Right lobe of liver (tissue), 6 donors: ENCODE measurements around the gene DYNC2I2. TPM values are rescaled to one million over a fixed set of nuclear protein-coding genes. Genes with fewer than 3 reads are reported as not detected.
A peak's percentile ranks its signal among the peaks of the same experiment; 100 is the strongest.
"Not testable (repeated sequence)": the region's sequence is repeated elsewhere in the genome, so short reads cannot be mapped to it uniquely, and the experiment has no call there.

Experiments used
- ATAC-seq, 4 donors: fragments of 200-7000 bp; cut with Tn5 transposase; one replicate each; pipeline ENCODE4 v1.9.1; 2020; ENCODE audit warnings: mild to moderate bottlenecking in 4 of 4, moderate library complexity in 4 of 4
- DNase-seq, 3 donors: peaks; one replicate each; pipeline ENCODE4 v3.0.0-alpha.2; 2020
- H3K27ac ChIP-seq, 3 donors: fragments of 200-600 bp; one replicate each; pipeline ENCODE4 v1.8.0; 2022
- H3K27me3 ChIP-seq, 2 donors: fragments of 200-600 bp; one replicate each; pipeline ENCODE4 v1.8.0; 2022
- H3K36me3 ChIP-seq, 4 donors: fragments of 200-600 bp; sonication (generic) in 1 of 4; one replicate each; pipeline versions ENCODE4 v1.5.1 to v1.8.0; 2017 to 2022; ENCODE audit warnings: control low read depth in 1 of 4
- H3K4me1 ChIP-seq, 4 donors: fragments of 200-600 bp; sonication (generic) in 1 of 4; one replicate each; pipeline versions ENCODE4 v1.5.1 to v1.8.0; 2017 to 2022; ENCODE audit warnings: control low read depth in 1 of 4
- H3K4me3 ChIP-seq, 3 donors: fragments of 200-600 bp; one replicate each; pipeline ENCODE4 v1.8.0; 2022
- H3K9me3 ChIP-seq, 4 donors: fragments of 200-600 bp; sonication (generic) in 1 of 4; one replicate each; pipeline versions ENCODE4 v1.5.1 to v1.8.0; 2017 to 2022; ENCODE audit warnings: control low read depth in 1 of 4
- POLR2A ChIP-seq: fragments of 450-650 bp; IDR thresholded peaks from one replicate; pipeline ENCODE4 v1.6.1; 2017; ENCODE audit warnings: antibody characterized with exemption, mild to moderate bottlenecking
- WGBS: methylation state at CpG from one replicate; pipeline ENCODE4 v1.1.6; 2018; ENCODE audit warnings: low coverage, low lambda C conversion rate; ENCODE audit not compliant: insufficient coverage; ENCODE audit errors: missing lambda C conversion rate; 5-methylcytosine and 5-hydroxymethylcytosine counted together
- intact Hi-C, 2 donors: fragments of 100-400 bp; cut with DNase I; formaldehyde crosslinking; loops; one replicate each; pipeline versions ENCODE4 v1.11.2 to v1.14.1; 2022
- total RNA-seq, 6 experiments: library from RNA; depleted of rRNA in 2 of 6; stranded (reverse); fragments of >200 nt in 2 of 6; fragmentation: NEBNext Ultra II Directional in 3 of 6; extraction: Animal tissue kit (Norgen Biotek cat#: 25700) in 3 of 6; gene quantifications; one replicate each; pipeline versions ENCODE4 v1.1.0 to v1.2.4, GENCODE V29; 2016 to 2023
- TF ChIP-seq, protein P1 (sequence below), 4 donors: fragments of 200-600 bp in 3 of 4; fragments of 450-650 bp in 1 of 4; IDR thresholded peaks; one replicate each; pipeline versions ENCODE4 v1.5.1 to v1.8.0; 2016 to 2022; ENCODE audit warnings: antibody characterized with exemption in 4 of 4, mild to moderate bottlenecking in 2 of 4
- donor health status: DM: no; HTN: yes; CAD: no.
- donor health status: DM: no; HTN: no; CAD: no.
- donor health status: DM: no; HTN: no; CAD: no.
- donor health status: DM: no; HTN: yes; CAD: no.
- donor health status: DM: no; HTN: yes; CAD: no.

Gene DYNC2I2
- total RNA-seq, 6 experiments from 2014 or later = 11.8 to 23.9 (median 18.8) TPM

DNA sequence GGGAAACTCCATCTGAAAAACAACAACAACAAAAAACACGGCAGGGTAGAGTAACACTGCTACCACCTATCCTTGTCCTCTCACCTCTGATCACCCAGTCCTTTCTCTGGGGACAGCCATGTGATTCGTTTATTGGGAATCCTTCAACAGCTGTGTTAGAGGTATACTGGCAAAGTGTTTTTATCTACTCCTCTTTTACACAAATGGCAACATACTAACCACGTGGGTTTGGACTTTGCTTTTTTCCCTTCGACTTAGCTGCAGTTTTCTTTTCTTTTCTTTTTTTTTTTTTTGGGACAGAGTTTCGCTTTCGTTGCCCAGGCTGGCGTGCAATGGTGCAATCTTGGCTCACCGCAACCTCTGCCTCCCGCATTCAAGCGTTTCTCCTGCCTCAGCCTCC is 21.1 kb upstream of the DYNC2I2 start:
- 25% methylated on average over 10 of the region's 10 CpGs for WGBS

DNA sequence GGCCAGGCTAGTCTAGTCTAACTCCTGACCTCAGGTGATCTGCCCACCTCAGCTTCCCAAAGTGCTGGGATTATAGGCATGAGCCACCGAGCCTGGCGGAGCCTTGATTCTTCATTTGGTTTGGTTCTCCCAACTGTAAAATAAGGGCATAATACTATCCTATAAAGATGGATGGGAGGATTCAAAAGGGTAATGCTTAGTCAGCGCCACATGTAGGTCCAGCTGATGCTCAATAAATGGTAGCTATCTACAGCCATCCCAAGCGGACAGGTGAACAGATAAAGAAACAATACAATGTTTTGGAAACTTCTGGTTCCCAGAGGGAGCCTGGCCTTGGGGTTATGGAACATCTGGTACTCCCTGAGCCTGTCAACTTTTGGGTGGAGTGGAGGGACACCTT is 18.7 kb upstream of the DYNC2I2 start:
- ATAC-seq = no peak
- intact Hi-C loops = no loop called here
- Histone ChIP-seq H3K27ac (no peak overlapping the region), H3K4me1 (no peaks in the 10 kb centered on the region), H3K27me3 (no peaks in the 10 kb centered on the region), H3K9me3 (no peaks in the 10 kb centered on the region), H3K4me3 (no peak overlapping the region), H3K36me3 (no peaks in the 10 kb centered on the region)
- TF ChIP-seq POLR2A = no peak
- TF ChIP-seq, protein P1, sequence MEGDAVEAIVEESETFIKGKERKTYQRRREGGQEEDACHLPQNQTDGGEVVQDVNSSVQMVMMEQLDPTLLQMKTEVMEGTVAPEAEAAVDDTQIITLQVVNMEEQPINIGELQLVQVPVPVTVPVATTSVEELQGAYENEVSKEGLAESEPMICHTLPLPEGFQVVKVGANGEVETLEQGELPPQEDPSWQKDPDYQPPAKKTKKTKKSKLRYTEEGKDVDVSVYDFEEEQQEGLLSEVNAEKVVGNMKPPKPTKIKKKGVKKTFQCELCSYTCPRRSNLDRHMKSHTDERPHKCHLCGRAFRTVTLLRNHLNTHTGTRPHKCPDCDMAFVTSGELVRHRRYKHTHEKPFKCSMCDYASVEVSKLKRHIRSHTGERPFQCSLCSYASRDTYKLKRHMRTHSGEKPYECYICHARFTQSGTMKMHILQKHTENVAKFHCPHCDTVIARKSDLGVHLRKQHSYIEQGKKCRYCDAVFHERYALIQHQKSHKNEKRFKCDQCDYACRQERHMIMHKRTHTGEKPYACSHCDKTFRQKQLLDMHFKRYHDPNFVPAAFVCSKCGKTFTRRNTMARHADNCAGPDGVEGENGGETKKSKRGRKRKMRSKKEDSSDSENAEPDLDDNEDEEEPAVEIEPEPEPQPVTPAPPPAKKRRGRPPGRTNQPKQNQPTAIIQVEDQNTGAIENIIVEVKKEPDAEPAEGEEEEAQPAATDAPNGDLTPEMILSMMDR (IDR thresholded peaks at IDR 0.05) = no peak
- DNase-seq = peak in 1 of 3 donors; percentile 7
- WGBS = 93% methylated on average over 2 of the region's 4 CpGs

More for the DNA sequence above, 21.1 kb upstream of the DYNC2I2 start:
- intact Hi-C loops = no loop called here
- H3K4me3 ChIP-seq = peak overlapping the region; percentile 11 to 49 (median 38)
- H3K27ac ChIP-seq = peak overlapping the region in 2 of 3 donors; percentile 79 to 85
- DNase-seq = peak in 2 of 3 donors; percentile 53 to 62
- peak; percentile 81 to 87 (median 84) for ATAC-seq
- no peaks in the 10 kb centered on the region for H3K36me3 ChIP-seq
- H3K9me3 ChIP-seq = no peaks in the 10 kb centered on the region
- H3K27me3 ChIP-seq = no peaks in the 10 kb centered on the region
- no peak for TF ChIP-seq POLR2A
- TF ChIP-seq, protein P1 (IDR thresholded peaks at IDR 0.05) = no peak
- H3K4me1 ChIP-seq = no peaks in the 10 kb centered on the region

DNA sequence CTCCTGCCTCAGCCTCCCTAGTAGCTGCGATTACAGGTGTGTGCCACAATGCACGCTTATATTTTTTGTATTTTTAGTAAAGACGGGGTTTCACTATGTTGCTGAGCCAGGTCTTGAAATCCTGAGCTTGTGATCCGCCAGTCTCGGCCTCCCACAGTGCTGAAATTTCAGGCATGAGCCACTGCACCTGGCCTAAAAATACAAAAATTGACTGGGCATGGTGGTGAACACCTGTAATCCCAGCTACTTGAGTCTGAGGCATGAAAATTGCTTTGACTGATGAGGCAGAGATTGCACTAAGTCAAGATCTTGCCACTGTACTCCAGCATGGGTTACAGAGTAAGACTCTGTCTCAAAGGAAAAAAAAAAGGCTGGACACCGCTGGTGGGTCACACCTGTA is 13.1 kb upstream of the DYNC2I2 start:
- Histone ChIP-seq H3K9me3 (no peaks in the 10 kb centered on the region), H3K4me3 (no peak overlapping the region), H3K27ac (no peak overlapping the region), H3K4me1 (no peaks in the 10 kb centered on the region), H3K27me3 (no peaks in the 10 kb centered on the region), H3K36me3 (no peaks in the 10 kb centered on the region)
- TF ChIP-seq POLR2A = no peak
- TF ChIP-seq, protein P1 (IDR thresholded peaks at IDR 0.05) = no peak
- WGBS = 100% methylated on average over 6 of the region's 6 CpGs
- DNase-seq (no peak), ATAC-seq (no peak)
- intact Hi-C loops = no loop called here

DNA sequence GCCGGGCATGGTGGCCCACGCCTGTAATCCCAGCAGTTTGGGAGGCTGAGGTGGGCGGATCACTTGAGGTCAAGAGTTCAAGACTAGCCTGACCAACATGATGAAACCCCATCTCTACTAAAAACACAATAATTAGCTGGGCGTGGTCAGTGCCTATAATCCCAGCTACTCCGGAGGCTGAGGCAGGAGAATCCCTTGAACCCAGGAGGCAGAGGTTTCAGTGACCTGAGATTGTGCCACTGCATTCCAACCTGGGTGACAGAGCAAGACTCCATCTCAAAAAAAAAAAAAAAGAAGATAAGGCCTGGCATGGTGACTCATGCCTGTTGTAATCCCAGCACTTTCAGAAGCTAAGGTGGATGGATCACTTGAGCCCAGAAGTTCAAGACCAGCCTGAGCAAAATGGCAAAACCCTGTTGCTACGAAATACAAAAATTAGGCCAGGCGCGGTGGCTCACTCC is 9.9 kb upstream of the DYNC2I2 start:
- H3K27me3 ChIP-seq, H3K4me3 ChIP-seq, H3K36me3 ChIP-seq, H3K4me1 ChIP-seq, H3K9me3 ChIP-seq, H3K27ac ChIP-seq, intact Hi-C loops, DNase-seq: not testable (repeated sequence)
- 89% methylated on average over 8 of the region's 8 CpGs for WGBS
- peak in 1 of 4 donors; percentile 52 for ATAC-seq

DNA sequence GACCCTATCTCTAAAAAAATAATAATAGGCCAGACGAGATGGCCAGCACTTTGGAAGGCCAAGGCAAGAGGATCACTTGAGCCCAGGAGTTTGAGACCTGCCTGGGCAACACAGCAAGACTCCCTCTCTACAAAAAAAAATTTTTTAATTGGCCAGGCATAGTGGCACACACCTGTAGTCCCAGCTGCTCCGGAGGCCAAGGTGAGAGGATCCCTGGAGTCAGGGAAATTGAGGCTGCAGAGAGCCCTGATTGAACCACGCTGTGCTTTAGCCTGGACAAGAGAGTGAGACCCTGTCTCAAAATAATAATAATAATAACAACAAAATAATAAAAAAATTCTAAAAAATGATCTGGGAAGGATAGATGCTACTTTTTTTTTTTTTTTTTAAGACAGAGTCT is 1.1 kb upstream of the DYNC2I2 start:
- H3K27ac ChIP-seq = no peak overlapping the region
- WGBS = 100% methylated on average over 2 of the region's 3 CpGs
- no peak for ATAC-seq
- H3K4me1 ChIP-seq = peaks cover 0 to 8% (median 0%) of the 10 kb centered on the region in 4 donors
- H3K27me3 ChIP-seq = no peaks in the 10 kb centered on the region
- no peak for TF ChIP-seq POLR2A
- TF ChIP-seq, protein P1 (IDR thresholded peaks at IDR 0.05) = no peak
- H3K4me3 ChIP-seq = no peak overlapping the region
- no peaks in the 10 kb centered on the region for H3K9me3 ChIP-seq
- no peak for DNase-seq
- no peaks in the 10 kb centered on the region for H3K36me3 ChIP-seq
- intact Hi-C loops = no loop called here
